Measurements from ENCODE around the gene ATOH8.

GRCh38 chr2:85720533-85720932 lies 33.3 kb upstream of the ATOH8 start:
- TF ChIP-seq POLR2A (IDR thresholded peaks at IDR 0.05): no peak
- no peak for TF ChIP-seq CTCF (IDR thresholded peaks at IDR 0.05)
- TF ChIP-seq POLR2AphosphoS5 (IDR thresholded peaks at IDR 0.05): no peak
